Measurements from ENCODE around the gene MRPS25. TPM values are rescaled to one million over a fixed set of nuclear protein-coding genes. Genes with fewer than 3 reads are reported as not detected.

The MRPS25 gene
- total RNA-seq, 1 donor from 2014 or later: 60.2 TPM

- H3K4me3 ChIP-seq: no peak overlapping the region
- intact Hi-C loops (cut with DNase I): no loop called here
- DNase-seq (no peak), ATAC-seq (no peak)
- H3K36me3 ChIP-seq: peaks cover 96% of the 10 kb centered on the region
- TF ChIP-seq CTCF (IDR thresholded peaks at IDR 0.05): no peak
- no peaks in the 10 kb centered on the region for H3K27me3 ChIP-seq
- no peaks in the 10 kb centered on the region for H3K4me1 ChIP-seq
- H3K9me3 ChIP-seq: no peaks in the 10 kb centered on the region
- H3K27ac ChIP-seq: no peak overlapping the region
Measured at GRCh38 chr3:15033103-15033502, 32.0 kb downstream of the MRPS25 start.

GRCh38 chr3:15032650-15033049 lies 32.5 kb downstream of the MRPS25 start:
- no peaks in the 10 kb centered on the region for H3K27me3 ChIP-seq
- H3K9me3 ChIP-seq: no peaks in the 10 kb centered on the region
- TF ChIP-seq CTCF (IDR thresholded peaks at IDR 0.05): no peak
- intact Hi-C loops (cut with DNase I): no loop called here
- no peak overlapping the region for H3K27ac ChIP-seq
- ATAC-seq (no peak), DNase-seq (no peak)
- no peak overlapping the region for H3K4me3 ChIP-seq
- H3K4me1 ChIP-seq: no peaks in the 10 kb centered on the region
- peaks cover 96% of the 10 kb centered on the region for H3K36me3 ChIP-seq

- Histone ChIP-seq H3K27ac (no peak overlapping the region), H3K4me3 (no peak overlapping the region), H3K36me3 (peaks cover 95% of the 10 kb centered on the region), H3K27me3 (no peaks in the 10 kb centered on the region), H3K9me3 (no peaks in the 10 kb centered on the region), H3K4me1 (no peaks in the 10 kb centered on the region)
- ATAC-seq: no peak
- intact Hi-C loops (cut with DNase I): no loop called here
- TF ChIP-seq CTCF (IDR thresholded peaks at IDR 0.05): no peak
- DNase-seq: no peak
Measured at GRCh38 chr3:15029625-15030024, 35.5 kb downstream of the MRPS25 start.

- Histone ChIP-seq H3K36me3 (peaks cover 96% of the 10 kb centered on the region), H3K4me1 (no peaks in the 10 kb centered on the region), H3K9me3 (no peaks in the 10 kb centered on the region), H3K4me3 (no peak overlapping the region), H3K27ac (no peak overlapping the region), H3K27me3 (no peaks in the 10 kb centered on the region)
- DNase-seq (no peak), ATAC-seq (no peak)
- no peak for TF ChIP-seq CTCF (IDR thresholded peaks at IDR 0.05)
- intact Hi-C loops (cut with DNase I): no loop called here
Measured at GRCh38 chr3:15023719-15024118, 41.4 kb downstream of the MRPS25 start.

GRCh38 chr3:15023249-15023648 lies 41.9 kb downstream of the MRPS25 start:
- intact Hi-C loops (cut with DNase I): no loop called here
- H3K36me3 ChIP-seq: peaks cover 97% of the 10 kb centered on the region
- no peak for ATAC-seq

More at GRCh38 chr3:15023249-15023648, 41.9 kb downstream of the MRPS25 start:
- no peak overlapping the region for H3K4me3 ChIP-seq
- H3K27me3 ChIP-seq: no peaks in the 10 kb centered on the region
- TF ChIP-seq CTCF (IDR thresholded peaks at IDR 0.05): no peak
- no peaks in the 10 kb centered on the region for H3K9me3 ChIP-seq
- no peaks in the 10 kb centered on the region for H3K4me1 ChIP-seq
- H3K27ac ChIP-seq: no peak overlapping the region
- DNase-seq: no peak
